ENCODE data around the gene KIF1A.

GRCh38 chr2:240703417-240704341, 116.3 kb downstream of the KIF1A start:
- TF ChIP-seq EZH2 (IDR thresholded peaks at IDR 0.05; ENCODE audit: low read length), result no peak
- TF ChIP-seq CTCF (optimal IDR thresholded peaks at IDR 0.05 in 1 of 3, IDR thresholded peaks at IDR 0.05 in 1 of 3, conservative IDR thresholded peaks at IDR 0.05 in 1 of 3; ENCODE audit: extremely low read depth in 1 of 3, insufficient read depth in 2 of 3, low read length in 3 of 3), result no peak
